ENCODE measurements around the gene FBXO45.

GRCh38 chr3:196636369-196637349 lies 68.2 kb downstream of the FBXO45 start:
- TF ChIP-seq EZH2 (IDR thresholded peaks at IDR 0.05; ENCODE audit: borderline replicate concordance, low read length) = no peak
- TF ChIP-seq, protein P1, sequence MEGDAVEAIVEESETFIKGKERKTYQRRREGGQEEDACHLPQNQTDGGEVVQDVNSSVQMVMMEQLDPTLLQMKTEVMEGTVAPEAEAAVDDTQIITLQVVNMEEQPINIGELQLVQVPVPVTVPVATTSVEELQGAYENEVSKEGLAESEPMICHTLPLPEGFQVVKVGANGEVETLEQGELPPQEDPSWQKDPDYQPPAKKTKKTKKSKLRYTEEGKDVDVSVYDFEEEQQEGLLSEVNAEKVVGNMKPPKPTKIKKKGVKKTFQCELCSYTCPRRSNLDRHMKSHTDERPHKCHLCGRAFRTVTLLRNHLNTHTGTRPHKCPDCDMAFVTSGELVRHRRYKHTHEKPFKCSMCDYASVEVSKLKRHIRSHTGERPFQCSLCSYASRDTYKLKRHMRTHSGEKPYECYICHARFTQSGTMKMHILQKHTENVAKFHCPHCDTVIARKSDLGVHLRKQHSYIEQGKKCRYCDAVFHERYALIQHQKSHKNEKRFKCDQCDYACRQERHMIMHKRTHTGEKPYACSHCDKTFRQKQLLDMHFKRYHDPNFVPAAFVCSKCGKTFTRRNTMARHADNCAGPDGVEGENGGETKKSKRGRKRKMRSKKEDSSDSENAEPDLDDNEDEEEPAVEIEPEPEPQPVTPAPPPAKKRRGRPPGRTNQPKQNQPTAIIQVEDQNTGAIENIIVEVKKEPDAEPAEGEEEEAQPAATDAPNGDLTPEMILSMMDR (conservative IDR thresholded peaks at IDR 0.05 in 1 of 2, IDR thresholded peaks at IDR 0.05 in 1 of 2; ENCODE audit: extremely low read depth in 1 of 2, insufficient read depth in 1 of 2, low read depth in 1 of 2, low read length in 2 of 2) = no peak
